Measurements from ENCODE around the gene PKN1.
A peak's percentile ranks its signal among the peaks of the same experiment; 100 is the strongest.

Gene PKN1

DNA sequence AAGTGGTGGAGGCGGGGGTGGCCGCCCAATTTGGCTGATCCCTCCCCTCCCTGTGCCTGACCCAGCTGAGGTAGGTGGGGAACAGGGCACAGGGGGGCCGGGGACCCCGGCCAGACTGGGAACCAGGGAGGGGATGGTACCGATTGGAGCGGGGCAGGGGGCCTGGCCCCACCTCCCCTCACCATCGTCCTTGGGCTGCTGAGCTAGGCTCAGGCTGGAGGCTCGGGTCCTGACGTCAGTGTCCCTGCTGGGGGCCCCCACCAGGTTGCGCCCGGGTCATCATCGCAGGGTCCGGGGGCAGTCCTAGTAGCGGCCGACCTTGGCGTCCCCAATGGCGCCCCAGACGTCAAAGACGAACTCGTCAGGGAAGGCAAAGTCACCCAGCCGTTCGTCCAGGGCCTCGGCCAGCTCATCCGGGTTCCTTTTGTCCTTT is 45.0 kb downstream of the PKN1 start:
- no peak for TF ChIP-seq ZFX (IDR thresholded peaks at IDR 0.05)
- TF ChIP-seq, protein P1, sequence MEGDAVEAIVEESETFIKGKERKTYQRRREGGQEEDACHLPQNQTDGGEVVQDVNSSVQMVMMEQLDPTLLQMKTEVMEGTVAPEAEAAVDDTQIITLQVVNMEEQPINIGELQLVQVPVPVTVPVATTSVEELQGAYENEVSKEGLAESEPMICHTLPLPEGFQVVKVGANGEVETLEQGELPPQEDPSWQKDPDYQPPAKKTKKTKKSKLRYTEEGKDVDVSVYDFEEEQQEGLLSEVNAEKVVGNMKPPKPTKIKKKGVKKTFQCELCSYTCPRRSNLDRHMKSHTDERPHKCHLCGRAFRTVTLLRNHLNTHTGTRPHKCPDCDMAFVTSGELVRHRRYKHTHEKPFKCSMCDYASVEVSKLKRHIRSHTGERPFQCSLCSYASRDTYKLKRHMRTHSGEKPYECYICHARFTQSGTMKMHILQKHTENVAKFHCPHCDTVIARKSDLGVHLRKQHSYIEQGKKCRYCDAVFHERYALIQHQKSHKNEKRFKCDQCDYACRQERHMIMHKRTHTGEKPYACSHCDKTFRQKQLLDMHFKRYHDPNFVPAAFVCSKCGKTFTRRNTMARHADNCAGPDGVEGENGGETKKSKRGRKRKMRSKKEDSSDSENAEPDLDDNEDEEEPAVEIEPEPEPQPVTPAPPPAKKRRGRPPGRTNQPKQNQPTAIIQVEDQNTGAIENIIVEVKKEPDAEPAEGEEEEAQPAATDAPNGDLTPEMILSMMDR (conservative IDR thresholded peaks at IDR 0.05): no peak
- no peak overlapping the region for H3K27ac ChIP-seq

DNA sequence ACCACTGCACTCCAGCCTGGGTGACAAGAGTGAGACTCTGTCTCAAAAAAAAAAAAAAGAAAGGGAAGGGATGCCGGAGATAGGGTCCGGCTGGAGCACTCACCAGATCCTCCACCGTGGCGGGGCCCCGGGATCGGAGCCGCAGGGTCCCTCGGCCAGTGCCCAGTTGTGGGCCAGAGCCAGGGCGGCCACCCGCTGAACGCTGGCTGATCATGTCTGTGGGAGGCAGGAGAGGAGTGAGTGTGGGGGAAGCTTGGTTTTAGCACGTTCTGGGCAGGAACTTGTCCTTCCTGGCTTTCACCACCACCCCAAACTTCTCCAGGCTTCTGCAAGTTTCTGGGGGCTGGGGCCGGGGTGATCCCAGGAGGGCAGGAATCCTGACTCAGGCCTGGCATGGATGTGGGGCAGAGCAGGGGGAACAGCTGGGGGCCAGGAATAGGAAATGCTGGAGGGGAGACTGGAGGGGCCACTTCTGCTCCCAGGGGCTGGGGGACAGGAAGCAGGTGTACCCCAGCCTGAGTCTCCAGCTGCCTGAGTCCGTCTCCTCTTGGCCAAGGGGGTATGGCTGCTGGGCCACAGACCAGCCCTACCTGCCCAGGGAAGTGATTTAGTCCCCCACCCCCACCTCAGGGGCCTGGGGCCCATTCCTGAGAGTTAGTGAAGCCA is 46.3 kb downstream of the PKN1 start:
- H3K27ac ChIP-seq: no peak overlapping the region
- TF ChIP-seq ZFX (IDR thresholded peaks at IDR 0.05): no peak
- TF ChIP-seq, protein P1 (conservative IDR thresholded peaks at IDR 0.05): no peak

DNA sequence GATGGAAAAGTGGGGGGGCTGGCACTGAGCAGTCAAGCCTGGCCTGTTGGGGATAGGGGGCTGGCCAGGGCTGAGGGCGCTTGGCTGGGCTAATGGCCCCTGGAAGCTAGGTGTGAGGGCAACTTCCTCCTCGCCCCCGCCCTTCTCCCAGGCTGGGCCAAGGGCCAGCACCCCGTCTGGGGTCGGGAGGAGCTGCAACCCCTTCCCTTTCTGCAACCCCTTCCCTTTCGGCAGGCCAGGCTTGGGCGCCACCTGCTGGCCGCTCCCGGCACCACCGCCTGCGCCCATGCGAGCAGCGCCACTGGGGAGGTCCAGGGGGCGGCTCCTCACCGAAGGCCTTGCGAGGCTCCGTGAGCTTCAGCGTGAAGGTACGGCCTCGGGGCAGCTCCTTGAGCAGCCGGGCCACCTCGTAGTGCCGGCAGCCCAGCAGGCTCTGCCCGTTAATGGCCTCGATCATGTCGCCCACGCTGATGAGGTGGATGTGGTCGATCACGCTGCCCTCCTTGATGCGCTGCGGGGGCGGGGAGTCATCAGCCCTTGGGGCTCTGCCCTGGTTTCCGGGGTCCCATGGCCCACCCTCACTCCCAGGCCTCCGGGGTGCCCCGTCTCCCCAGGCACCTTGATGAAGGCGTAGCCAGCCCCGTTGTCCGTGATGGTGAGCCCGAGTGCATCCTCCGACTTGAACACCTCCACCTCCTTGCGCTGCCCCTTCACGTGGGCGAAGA is 47.0 kb downstream of the PKN1 start:
- no peak for TF ChIP-seq ZFX (IDR thresholded peaks at IDR 0.05)
- TF ChIP-seq, protein P1 (conservative IDR thresholded peaks at IDR 0.05): peak; percentile 95
- H3K27ac ChIP-seq: no peak overlapping the region

DNA sequence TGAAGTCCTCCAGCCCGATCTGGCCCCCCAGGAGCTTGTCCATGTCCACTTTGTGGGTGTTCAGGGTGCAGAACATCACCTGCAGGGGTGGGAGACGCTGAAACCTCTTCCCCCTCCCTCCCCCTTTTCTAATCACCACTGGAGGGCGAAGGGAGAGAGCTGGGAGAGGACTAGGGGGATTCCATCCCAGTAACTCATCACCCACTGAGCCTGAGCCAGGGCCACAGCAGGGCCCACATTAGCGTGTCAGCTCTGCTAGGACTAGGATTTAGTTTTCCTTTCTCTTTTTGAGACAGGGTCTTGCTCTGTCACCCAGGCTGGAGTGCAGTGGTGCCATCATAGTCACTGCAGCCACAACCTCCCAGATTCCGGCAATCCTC is 47.6 kb downstream of the PKN1 start:
- H3K27ac ChIP-seq: no peak overlapping the region
- no peak for TF ChIP-seq ZFX (IDR thresholded peaks at IDR 0.05)
- TF ChIP-seq, protein P1 (conservative IDR thresholded peaks at IDR 0.05): no peak

DNA sequence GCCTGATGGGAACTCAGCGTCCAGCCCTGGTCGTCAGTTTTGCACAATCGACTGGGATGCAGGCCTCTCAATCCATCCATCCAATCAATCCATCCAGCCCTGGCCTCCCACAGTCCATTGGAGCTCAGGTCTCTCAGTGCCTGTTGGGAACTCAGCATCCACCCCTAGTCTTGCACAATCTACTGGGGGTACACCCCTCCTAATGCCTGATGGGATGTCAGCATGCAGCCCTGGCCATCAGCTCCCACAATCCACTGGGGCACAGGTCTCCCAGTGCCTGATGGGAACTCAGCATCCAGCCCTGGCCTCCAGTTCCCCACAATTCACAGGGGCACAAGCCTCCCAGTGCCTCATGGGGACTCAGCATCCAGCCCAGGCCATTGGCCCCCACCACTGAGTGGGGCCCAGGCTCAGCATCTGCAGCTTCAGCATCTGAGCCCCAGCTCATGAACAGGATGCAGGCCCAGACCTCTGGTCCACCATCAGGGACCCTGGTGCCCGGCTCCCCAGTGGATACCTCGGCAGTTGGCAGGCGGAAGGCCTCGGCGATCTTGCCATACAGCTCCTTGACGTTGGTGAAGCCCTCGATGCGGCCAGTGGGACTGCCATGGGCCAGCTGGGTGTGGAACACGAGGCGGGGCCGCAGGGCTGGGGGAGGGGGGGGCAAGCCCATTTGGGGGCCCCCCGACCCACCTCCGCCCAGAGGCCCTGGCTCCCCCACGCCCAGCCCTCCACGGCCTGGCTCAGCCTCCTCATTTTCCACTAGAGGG is 49.3 kb downstream of the PKN1 start:
- H3K27ac ChIP-seq: no peak overlapping the region
- no peak for TF ChIP-seq ZFX (IDR thresholded peaks at IDR 0.05)
- TF ChIP-seq, protein P1 (conservative IDR thresholded peaks at IDR 0.05): no peak

DNA sequence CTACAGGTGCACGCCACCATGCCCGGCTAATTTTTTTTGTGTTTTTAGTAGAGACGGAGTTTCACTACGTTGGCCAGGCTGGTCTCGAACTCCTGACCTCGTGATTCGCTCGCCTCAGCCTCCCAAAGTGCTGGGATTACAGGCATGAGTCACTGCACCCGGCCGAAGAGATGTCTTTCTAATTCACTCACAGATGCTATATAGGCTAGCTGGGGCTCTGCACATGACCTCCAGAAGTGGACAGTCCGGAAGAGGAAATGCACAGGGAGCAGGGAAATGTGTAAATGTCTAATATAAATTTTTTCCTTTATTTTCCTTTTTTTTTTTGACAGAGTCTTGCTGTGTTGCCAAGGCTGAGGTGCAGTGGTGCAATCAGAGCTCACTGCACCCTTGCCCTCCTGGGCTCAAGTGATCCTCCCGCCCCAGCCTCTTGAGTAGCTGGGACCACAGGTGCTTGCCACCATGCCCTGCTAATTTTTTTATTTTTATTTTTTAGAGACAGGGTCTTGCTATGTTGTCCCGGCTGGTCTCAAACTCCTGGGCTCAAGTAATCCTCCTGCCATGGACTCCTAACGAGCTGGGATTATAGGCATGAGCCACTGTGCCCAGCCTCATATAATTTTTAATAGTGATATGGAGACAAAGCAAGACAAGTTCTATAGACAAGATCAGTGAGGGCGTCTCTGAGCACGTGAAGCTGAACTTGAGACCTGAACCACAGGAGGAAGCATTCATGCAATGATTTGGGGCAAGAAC is 54.4 kb downstream of the PKN1 start:
- TF ChIP-seq, protein P1 (conservative IDR thresholded peaks at IDR 0.05): no peak
- TF ChIP-seq ZFX (IDR thresholded peaks at IDR 0.05): no peak
- H3K27ac ChIP-seq: no peak overlapping the region

All from C4-2B (cell line).